Mesenteric fat pad (tissue), 1 donor: ENCODE measurements around the gene MPDZ. TPM values are rescaled to one million over a fixed set of nuclear protein-coding genes. Genes with fewer than 3 reads are reported as not detected.

Experiments
- DNase-seq: peaks from one replicate; pipeline ENCODE4 v3.0.0-alpha.2; 2020; ENCODE audit warnings: low spot score
- long read RNA-seq: library from polyadenylated mRNA; unstranded; transcript quantifications from one replicate; pipeline ENCODE4 v2.0.0, GENCODE V29; 2020
- total RNA-seq: library from RNA; stranded (reverse); fragmentation: NEBNext Ultra II Directional; extraction: Animal tissue kit (Norgen Biotek cat#: 25700); gene quantifications from one replicate; pipeline ENCODE4 v1.2.1, GENCODE V29; 2021
- donor health status: DM: yes; HTN: yes; CAD: no.

The MPDZ gene, protein sequence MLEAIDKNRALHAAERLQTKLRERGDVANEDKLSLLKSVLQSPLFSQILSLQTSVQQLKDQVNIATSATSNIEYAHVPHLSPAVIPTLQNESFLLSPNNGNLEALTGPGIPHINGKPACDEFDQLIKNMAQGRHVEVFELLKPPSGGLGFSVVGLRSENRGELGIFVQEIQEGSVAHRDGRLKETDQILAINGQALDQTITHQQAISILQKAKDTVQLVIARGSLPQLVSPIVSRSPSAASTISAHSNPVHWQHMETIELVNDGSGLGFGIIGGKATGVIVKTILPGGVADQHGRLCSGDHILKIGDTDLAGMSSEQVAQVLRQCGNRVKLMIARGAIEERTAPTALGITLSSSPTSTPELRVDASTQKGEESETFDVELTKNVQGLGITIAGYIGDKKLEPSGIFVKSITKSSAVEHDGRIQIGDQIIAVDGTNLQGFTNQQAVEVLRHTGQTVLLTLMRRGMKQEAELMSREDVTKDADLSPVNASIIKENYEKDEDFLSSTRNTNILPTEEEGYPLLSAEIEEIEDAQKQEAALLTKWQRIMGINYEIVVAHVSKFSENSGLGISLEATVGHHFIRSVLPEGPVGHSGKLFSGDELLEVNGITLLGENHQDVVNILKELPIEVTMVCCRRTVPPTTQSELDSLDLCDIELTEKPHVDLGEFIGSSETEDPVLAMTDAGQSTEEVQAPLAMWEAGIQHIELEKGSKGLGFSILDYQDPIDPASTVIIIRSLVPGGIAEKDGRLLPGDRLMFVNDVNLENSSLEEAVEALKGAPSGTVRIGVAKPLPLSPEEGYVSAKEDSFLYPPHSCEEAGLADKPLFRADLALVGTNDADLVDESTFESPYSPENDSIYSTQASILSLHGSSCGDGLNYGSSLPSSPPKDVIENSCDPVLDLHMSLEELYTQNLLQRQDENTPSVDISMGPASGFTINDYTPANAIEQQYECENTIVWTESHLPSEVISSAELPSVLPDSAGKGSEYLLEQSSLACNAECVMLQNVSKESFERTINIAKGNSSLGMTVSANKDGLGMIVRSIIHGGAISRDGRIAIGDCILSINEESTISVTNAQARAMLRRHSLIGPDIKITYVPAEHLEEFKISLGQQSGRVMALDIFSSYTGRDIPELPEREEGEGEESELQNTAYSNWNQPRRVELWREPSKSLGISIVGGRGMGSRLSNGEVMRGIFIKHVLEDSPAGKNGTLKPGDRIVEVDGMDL (N-terminal part only)
- 46.0 TPM for total RNA-seq
- long read RNA-seq, partial matches to known transcripts: 13 of 37 reads
- long read RNA-seq, other reads (novel, unspliced or antisense): 24 of 37 reads

DNA sequence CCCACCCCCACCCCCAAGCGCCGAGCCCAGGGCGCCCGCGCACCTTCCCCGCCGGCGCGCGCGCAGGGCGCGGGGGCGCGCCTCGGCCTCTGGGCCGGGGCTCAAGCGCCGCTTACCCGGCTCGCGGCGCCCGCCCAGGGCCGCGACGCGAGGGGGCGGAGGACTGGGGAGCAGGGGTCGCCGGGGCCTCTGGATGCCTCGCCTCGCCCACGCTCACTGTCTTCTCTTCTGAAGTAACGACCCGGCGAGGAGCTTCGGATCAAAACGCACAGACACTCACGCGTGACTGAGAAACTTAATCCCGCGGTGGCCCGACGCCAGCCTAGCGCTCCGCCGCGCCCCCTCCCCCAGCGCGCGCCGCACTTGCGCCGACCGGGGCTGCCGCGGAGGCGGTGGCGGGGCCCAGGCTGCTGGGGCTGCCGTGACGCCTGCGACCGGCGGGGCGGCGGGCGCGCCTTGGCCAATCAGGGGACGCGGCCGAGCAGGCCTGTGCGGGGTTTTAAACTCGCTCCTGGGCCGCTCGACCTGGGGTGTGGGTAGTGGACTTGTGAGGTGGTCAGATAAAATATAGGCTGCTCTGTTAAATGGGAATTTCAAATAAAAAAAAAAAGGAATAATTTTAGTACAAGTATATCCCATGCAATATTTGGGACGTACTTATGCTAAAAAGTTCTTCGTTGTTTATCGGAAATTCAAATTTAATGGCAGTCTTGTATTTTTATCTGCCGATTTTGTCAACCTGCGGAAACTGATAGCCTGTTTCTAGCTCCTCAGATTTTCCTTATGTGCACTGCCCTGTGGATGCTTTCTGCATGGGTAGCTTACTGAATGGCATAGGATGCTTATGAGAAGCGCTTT, at the start of gene MPDZ:
Gene MPDZ, minus strand, starts transcription at position 409 of the 858 bp plus-strand sequence. CDS start 29,377 bp downstream, outside the sequence.
- DNase-seq: no peak

DNA sequence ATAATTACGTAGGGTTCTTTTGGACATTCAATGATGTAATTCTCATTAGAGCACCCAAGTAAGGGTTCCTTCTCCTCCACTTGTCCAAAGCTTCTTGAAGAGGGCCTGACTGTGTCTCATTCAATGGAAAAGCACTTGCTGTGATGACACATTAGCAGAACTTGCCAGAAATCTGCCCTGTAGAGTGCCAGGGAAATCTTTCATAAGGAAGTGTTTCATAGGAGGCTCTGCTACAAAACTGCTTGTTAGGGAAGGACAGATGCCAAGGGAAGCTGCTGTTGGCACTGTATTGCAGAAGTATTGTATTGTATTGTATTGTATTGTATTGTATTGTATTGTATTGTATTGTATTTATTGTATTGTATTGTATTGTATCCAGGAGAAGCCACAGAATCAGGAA, 45.5 kb upstream of the MPDZ start:
- no peak for DNase-seq

DNA sequence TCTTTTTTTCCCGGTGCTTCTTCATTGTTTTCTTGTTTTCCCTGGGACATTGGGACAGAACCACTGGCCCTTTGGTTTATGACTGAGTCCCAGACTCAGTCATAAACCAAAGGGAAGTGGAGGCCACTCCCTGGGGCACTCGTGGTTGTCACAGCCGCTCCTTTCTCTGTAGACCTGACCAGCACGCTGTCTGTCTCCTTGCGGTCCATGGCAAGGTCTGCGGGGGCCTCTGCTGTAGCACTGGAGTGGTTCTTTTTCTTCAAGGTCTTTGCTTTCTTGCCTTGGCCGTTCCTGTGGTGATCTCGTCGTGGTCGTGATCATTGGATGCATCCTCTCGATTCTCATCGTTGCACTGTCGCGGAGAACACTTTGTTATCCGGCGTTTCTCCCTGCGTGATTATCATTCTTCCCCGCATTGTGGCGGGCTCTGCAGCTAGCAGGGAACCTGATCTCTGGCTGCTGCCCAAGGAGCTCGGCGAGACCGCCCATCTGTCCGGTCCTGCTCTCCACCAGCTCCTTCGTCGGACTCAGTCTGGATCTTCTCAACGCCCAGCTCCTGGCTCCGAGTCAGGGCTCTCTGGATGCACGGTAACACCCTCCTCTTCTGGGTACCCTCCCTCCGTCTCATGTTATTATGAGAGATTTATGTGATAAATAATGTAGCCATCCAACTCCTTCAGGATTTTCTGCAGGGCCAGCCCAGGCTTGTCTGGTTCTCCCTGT, 43.5 kb upstream of the MPDZ start:
- DNase-seq: no peak

DNA sequence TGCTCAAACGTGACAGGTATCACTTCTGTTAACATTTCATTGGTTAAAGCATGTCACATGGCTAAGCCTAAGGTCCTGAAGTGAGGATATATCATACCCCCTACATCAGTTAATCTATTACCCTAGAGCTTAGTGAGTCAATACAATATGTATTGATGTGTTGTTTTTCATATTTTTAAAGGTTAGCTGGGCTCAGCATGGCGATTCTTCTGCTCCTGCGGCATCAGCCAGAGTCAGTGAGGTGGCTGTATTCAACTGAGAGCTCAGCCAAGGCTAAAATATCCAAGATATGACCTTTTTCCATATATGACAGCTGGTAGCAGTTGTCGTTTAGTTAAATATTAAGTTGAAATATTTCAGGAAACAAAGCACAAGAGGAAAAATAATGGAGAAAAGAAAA, 38.5 kb upstream of the MPDZ start:
- no peak for DNase-seq

DNA sequence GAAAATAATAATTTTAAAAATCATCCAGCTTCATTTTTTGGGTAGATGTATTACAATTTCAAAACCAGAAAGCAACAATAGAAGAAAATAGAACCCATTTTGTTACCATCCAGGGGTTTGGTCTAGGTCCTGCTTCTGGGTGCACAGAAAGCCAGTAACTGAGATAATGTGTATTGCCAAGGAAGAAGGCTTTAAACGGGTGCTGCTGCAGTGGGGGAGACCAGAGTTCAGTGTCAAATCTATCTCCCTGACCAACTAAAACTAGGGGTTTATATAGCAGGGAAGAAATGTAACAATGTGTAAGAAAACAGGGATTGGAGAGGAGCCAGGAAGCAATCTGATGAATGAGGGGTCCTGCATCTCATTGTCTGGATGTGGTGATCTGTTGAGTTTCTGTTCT, 17.5 kb upstream of the MPDZ start:
- no peak for DNase-seq

DNA sequence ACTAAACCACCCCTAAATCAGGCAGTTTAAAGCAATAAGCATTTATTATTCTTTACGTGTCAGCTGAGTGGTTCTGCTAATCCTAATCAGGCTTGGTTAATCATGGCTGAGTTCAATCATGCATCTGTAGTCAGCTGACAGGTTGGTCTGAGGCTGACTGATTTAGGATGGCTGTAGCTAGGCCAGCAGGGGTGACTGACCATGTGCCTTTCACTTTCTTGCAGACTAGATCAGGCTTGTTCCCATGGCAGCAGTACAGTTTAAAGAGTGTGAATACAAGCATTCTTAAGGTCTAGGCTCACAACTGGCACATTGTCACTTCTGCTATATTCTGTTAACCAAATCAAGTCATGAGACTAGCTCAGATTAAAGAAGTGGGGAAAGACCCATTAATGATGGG, 16.1 kb upstream of the MPDZ start:
- DNase-seq: no peak

DNA sequence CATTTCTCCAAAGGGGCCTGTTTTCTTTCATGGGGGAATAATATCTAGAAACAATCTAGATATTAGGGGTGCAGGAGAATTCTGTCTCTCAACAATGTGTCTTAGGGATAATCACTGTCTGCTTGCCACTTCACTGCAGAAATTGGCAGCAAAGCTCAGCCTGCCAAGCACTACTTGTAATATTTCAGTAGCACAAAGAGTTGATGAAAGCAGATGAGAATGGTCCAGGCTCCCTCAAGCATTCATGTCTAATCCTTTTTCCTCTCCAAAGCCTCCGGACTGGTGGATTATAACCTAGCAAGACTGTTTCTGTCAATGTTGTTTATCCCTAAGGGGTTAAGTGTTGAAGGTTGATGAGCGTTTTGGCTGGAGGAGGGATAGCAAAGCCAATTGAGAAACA, 13.3 kb upstream of the MPDZ start:
- no peak for DNase-seq

DNA sequence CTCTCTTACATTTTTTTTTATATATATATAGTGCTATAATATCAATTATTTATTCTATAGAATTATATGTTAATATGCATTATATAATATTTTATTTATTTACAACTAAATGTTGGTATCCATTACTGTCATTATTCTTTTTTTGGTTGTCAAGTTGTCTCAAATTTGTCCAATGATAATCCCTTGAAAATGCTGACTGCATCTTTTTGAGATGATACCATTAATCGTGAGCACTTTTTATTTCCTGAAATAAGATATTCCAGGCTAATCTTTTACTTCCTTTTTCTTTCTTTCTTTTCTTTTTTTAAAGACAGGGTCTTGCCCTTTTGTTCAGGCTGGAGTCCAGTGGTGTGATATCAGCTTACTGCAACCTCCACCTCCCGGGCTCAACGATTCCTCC, 12.7 kb upstream of the MPDZ start:
- DNase-seq: no peak

DNA sequence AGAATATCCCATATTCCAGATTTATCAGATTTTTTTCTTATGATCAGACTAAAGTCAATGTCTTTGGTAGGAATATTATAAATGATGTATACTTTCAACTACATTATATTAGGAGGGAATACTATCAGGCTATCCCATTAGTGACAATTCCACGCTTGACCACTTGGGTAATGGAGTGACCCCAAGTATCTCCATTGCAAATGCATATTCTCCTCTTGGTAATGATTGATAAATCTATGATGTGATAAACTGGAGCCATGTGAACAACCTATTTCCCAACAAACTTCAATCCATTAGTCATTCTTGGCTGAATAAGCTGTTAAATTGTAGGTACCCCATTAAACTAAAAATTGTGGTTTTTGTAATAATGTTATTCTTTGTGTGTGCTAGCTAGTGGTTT, 12.2 kb upstream of the MPDZ start:
- DNase-seq: no peak

DNA sequence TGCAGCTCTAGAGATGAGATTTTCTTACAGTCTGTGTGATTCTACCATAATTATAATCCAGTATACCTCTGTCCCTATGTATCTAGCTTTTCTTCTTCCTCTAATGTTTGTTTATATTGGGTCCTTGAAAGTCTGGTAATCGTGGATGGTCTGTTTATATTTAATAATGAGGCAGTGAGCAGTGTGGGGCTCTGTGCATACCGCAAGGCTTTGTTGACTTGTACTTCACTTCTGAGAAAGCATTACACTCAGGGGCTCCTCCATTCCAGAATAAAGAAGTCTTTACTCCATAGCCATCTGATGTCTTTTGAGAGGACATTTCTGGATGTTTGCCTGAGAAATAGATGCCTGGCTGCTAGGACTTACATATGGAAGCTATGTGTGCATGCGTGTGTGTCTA, 4.5 kb upstream of the MPDZ start:
- DNase-seq: no peak

DNA sequence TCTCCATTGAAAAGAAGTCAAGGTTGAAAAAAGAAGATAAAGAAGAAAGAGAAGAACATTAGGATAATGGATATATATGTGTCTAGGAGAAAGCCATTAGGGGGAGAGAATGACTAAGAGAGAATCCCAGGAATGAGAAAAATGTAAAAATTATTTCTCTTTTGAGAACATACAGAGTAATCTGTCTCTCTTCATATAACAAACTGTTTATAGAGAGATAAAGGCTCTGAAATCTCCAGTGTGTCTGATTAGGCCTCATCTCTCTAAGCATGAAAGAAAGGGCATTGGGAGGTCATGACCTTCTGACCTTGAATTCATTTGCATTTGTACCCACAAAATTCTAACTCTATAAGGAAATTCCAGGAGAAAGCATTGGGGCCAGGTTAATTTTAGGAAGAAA, 3.5 kb upstream of the MPDZ start:
- no peak for DNase-seq

DNA sequence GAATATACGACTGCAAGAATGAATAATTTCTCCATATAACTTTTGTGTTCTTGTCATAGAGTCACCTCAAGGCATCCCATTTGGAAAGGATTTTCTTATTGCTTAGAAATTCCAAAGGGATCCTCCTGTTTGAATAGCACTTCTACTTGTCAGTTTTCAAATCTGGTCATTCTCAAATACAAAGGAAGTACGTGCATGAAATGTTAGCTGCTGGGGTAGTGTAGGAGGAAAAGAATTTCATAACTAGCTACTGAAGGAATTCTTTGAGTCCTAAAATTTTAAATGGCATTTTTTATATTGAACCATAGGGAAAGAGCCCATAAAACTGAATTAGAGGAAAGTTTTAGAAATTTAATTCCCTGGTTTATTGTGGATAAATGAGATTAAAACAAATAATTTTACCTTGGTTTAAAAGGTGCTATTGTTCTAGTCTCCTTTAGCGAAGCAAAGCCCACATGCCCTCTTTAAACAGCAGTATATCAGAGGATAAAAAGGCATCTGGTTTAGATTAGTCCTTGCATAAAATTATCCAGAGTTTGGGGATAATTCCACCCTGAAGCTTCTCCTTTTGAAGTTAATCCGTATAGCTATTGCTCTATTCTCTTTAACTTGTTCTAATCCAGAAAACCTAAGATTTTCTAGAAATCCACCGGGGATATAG, 2.0 kb upstream of the MPDZ start:
- no peak for DNase-seq

DNA sequence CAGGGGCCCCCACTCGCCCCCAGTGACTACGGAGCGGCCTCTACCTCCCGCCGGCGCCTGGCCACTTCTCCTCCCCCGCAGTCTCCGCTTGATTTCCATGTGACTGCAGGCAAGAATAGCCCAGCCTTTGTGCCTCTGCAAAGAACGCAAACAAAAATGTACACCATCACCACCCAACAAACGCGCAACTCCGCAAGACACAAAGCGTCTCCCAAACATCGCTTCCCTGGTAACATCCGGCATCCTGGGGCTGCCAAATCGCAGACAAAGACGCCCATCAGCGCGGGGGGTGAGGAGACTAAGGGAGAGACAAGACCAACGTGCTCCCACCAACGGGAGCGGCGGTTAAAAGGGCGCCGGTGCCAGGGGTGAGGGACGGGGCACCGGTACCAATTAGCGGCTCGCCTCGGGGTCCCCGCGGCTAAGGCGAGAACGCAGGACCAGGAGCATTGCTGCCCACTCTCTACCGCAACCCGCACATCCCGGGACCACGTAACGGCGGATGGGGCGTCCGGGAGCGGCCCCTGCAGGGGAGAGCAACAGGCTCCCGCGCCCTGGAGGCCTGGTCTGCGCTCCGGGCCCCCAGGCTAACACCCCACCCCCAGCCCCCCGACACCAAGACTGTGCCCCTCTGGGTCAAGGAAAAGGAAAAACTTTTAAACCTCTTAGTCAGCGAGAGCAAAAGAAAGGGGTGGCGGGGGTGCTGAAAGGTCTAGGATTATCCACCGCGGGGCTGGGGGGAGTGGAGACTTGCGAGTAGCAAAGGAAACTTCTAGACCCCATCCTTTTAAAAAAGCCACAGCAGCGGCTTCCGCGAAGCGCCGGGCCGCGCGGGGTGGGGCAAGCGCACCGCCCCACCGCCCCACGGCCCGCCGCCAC, 885 bp downstream of the MPDZ start:
- no peak for DNase-seq

DNA sequence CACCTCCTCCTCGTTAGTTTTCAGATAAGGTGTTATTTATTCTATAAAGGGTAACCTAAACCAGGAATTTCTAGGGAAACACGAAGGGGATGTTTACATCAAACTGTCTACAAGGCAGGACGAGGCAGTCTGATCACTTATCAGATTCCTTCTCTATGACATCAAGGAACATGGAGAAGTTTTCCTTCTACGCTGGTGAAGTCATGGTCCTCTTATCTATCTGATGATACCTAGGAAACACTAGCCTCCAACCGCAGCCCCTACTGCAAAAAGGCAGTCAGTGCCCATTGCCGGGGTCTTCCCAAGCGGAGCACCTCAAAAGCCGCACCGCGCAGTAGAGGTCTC, 1.5 kb downstream of the MPDZ start:
- peak; percentile 90 for DNase-seq

DNA sequence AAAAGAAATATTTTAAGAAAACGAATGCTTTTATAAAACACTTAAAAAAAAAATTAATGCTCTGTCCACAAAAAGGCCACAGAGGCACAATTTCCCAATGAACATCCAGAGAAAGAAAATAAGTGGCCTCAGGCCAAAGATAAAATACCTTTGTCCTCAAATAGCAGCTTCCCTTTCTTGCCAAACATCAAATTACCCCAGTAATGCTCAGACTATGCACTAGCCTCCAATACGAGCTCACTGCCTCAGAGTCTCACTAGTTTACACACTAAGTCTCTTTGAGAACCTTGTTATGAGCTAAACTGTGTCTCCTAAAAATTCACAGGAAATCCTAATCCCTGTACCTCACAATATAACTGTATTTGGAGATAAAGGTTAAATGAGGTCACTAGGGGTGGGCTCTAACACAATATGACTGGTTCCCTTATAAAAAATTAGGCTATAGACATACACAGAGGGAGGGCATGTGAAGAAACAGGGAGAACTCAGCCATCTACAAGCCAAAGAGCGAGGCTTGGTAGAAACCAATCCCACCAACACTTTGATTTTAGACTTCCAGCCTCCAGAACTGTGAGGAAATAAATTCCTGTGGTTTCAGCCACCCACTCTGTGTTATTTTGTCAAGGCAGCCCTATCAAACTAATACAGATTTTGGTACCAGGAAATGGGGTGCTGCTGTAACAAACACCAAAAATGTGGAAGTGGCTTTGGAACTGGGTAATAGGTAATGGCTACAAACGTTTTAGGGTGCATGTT, 4.4 kb downstream of the MPDZ start:
- DNase-seq: no peak

DNA sequence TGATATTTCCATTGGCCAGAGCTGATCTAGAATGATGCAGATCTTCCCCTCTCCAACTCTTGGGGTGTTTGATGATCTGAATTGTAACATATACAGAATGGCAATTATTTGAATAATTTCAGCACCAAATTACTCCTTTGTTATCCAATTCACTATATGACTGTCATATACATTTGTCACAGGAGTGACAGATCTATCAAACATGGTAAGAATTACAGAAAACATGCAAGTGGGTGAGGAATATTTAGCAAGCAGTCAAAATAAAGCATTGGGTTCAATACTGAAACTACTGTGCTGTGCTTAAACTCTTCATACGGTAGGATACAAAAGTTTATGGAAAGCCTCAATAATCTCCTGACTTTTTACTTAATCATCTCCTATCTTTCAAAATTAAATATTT, 8.8 kb downstream of the MPDZ start:
- DNase-seq: no peak

DNA sequence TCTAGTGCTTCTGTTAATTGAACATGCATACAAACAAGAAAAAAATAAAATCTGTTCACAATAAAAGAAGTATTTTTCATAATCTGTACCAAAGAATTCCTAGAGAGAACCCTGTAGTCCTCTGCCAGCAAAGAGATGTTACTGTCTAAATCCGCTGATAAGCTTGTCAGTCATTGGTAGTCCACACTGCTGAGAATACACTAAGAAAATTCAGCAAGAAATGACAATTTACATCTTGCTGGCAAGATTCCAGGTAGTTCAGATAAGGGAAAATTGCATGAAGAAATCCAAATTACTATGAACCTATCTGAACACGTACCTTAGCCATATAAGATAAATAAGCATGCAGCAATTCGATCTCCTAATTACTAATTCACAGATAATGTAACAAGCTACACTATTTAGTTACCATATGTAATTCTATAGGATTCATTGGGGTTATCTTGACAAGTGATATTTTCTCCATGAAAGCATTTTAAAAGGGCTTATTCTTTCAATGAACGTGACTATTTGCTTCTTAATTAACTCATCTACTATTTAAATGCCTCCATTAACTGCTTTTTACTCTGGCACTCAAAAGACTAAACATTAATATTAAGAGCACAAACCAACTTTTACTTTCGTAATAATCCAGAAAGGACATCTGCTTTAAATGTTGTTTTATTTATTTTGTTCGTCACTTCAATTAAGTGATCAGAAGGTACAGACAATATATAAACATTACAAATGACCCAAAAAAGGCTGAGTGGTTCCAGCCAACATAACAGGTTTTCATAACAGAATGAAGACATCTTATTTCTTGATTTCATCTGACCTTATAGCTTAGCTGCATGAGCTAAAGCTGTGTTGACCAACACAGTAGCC, 9.7 kb downstream of the MPDZ start:
- no peak for DNase-seq
